Activated CD8-positive, alpha-beta T cell treated with anti-CD3 and anti-CD28 coated beads for 36 hours (primary cell): ENCODE measurements around the gene ZNF439. TPM values are rescaled to one million over a fixed set of nuclear protein-coding genes. Genes with fewer than 3 reads are reported as not detected.
"Not testable (repeated sequence)": the region's sequence is repeated elsewhere in the genome, so short reads cannot be mapped to it uniquely, and the experiment has no call there.

Experiments
- ATAC-seq: fragments of 200-7000 bp; cut with Tn5 transposase; one replicate; pipeline ENCODE4 v1.10.0; 2021; ENCODE audit warnings: mild to moderate bottlenecking, moderate library complexity
- CTCF ChIA-PET: fragments of 350-600 bp; sonication (Branson Sonifier 250); formaldehyde crosslinking; loops from one replicate; lab custom pipeline; 2021; ENCODE audit warnings: antibody characterized with exemption; lab: Charles Lee
- POLR2A ChIA-PET: fragments of 350-600 bp; sonication (Branson Sonifier 250); formaldehyde crosslinking; loops from one replicate; lab custom pipeline; 2021; ENCODE audit warnings: antibody characterized with exemption; lab: Charles Lee
- DNase-seq: peaks from one replicate; pipeline ENCODE4 v3.0.0-alpha.2; 2020
- H3K27ac Mint-ChIP-seq: one replicate; pipeline ENCODE4 v1.8.0; 2021; ENCODE audit warnings: mild to moderate bottlenecking, mixed read lengths
- H3K27me3 Mint-ChIP-seq: one replicate; pipeline ENCODE4 v1.8.0; 2021; ENCODE audit warnings: mixed read lengths
- H3K36me3 Mint-ChIP-seq: one replicate; pipeline ENCODE4 v1.8.0; 2021; ENCODE audit warnings: low read depth, mixed read lengths
- H3K4me1 Mint-ChIP-seq: one replicate; pipeline ENCODE4 v1.8.0; 2021; ENCODE audit warnings: low read depth, mixed read lengths
- H3K4me3 Mint-ChIP-seq: one replicate; pipeline ENCODE4 v1.8.0; 2021; ENCODE audit warnings: mild to moderate bottlenecking, moderate library complexity, mixed read lengths
- H3K9me3 Mint-ChIP-seq: one replicate; pipeline ENCODE4 v1.8.0; 2021; ENCODE audit warnings: mixed read lengths
- intact Hi-C: fragments of 100-400 bp; cut with micrococcal nuclease; formaldehyde crosslinking; loops from one replicate; pipeline ENCODE4 v1.10.0; 2022
- total RNA-seq, 2 experiments: library from RNA; stranded (reverse); gene quantifications; one replicate each; pipeline ENCODE4 v1.2.3, GENCODE V29; 2021
- TF ChIP-seq, protein P1 (sequence below): fragments of 200-600 bp; IDR thresholded peaks from one replicate; pipeline ENCODE4 v1.8.0; 2022; ENCODE audit warnings: antibody characterized with exemption, mild to moderate bottlenecking

The ZNF439 gene
- total RNA-seq, 2 experiments from 2014 or later = 8.7 to 9.6 TPM

DNA sequence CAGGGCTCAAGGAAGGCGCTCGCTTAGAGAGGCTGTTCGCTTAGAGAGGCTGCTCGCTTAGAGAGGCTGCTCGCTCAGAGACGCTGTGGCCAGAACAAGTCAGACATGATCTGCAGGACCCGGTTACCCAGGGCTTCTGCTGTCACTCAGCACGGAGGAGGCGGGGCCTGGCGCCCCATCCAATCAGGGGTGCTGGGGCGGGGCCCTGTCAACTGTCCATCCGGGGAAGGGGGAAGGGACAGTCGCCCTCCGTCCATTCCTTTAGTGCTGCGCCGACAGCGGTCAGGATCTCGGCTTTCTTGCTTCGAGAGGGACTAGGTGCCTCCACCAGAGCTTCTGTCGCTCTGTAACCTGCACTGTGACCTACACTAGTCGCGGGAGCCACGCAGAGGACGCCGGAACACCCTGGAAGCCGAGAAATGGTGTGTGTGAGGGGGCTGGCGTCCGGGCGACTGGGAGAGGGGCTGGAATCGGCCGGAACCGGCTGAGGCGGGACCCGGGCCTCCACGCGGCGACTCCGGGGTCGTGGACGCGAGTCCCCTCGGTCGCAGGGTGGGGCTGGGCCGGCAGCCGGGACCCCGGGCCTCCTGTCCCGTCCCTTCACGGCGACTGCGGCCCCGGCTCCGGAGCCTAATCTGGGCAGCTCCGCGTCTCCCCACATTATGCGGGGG, 34.4 kb upstream of the ZNF439 start, which contains the start of gene ZNF440:
Gene ZNF440, plus strand, starts transcription at position 245 of the 671 bp plus-strand sequence. Its CDS starts 175 bp downstream, at position 420.
- DNase-seq (peak; percentile 96), ATAC-seq (peak; percentile 99)
- TF ChIP-seq, protein P1, sequence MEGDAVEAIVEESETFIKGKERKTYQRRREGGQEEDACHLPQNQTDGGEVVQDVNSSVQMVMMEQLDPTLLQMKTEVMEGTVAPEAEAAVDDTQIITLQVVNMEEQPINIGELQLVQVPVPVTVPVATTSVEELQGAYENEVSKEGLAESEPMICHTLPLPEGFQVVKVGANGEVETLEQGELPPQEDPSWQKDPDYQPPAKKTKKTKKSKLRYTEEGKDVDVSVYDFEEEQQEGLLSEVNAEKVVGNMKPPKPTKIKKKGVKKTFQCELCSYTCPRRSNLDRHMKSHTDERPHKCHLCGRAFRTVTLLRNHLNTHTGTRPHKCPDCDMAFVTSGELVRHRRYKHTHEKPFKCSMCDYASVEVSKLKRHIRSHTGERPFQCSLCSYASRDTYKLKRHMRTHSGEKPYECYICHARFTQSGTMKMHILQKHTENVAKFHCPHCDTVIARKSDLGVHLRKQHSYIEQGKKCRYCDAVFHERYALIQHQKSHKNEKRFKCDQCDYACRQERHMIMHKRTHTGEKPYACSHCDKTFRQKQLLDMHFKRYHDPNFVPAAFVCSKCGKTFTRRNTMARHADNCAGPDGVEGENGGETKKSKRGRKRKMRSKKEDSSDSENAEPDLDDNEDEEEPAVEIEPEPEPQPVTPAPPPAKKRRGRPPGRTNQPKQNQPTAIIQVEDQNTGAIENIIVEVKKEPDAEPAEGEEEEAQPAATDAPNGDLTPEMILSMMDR = no peak
- Mint-ChIP-seq H3K4me1 (peaks cover 22% of the 10 kb centered on the region), H3K9me3 (no peaks in the 10 kb centered on the region), H3K27me3 (no peaks in the 10 kb centered on the region), H3K27ac (peak within 1 kb of the TSS; percentile 81), H3K36me3 (peaks cover 24% of the 10 kb centered on the region), H3K4me3 (peak within 1 kb of the TSS; percentile 87)
- intact Hi-C loops = no loop called here
- POLR2A ChIA-PET = interaction anchor here (0.6 to 2.9 kb wide), 7 partner anchors 15 to 348 kb away, joined by 3 to 8 read pairs (median 4); partner anchors contain the start of genes ZNF441, ZNF491 and ZNF823
- CTCF ChIA-PET = interaction anchor here (1.0 to 3.9 kb wide), 2 partner anchors 16 to 245 kb away, joined by 3 to 56 read pairs; partner anchors contain the start of gene ZNF491

DNA sequence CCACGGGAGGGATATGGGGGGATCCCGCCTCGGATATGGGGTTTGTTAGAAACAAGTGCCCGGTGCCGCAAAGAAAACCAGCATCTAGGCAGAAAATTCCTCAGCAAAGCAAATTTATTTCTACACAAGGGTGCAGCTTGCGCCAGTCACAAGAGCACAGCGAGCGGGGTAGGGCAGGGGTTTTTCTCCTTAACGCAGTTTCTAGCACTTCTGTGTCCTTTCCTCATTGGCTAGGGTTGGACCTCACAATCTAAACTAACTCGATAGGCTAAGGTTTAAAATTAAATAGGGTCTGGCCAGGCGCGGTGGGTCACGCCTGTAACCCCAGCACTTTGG, 33.9 kb upstream of the ZNF439 start:
- H3K36me3 Mint-ChIP-seq = peaks cover 24% of the 10 kb centered on the region
- peak overlapping the region; percentile 87 for H3K4me3 Mint-ChIP-seq
- peaks cover 22% of the 10 kb centered on the region for H3K4me1 Mint-ChIP-seq
- TF ChIP-seq, protein P1 = no peak
- ChIA-PET POLR2A (interaction anchor here (0.6 to 2.9 kb wide), 4 partner anchors 15 to 348 kb away, joined by 3 to 8 read pairs (median 4); partner anchors contain the start of genes ZNF491 and ZNF823), CTCF (interaction anchor here (1.0 to 3.9 kb wide), 2 partner anchors 17 to 245 kb away, joined by 3 to 56 read pairs; partner anchors contain the start of gene ZNF491)
- intact Hi-C loops = no loop called here
- no peaks in the 10 kb centered on the region for H3K9me3 Mint-ChIP-seq
- no peaks in the 10 kb centered on the region for H3K27me3 Mint-ChIP-seq
- no peak for ATAC-seq
- DNase-seq = no peak
- peak overlapping the region; percentile 53 for H3K27ac Mint-ChIP-seq

DNA sequence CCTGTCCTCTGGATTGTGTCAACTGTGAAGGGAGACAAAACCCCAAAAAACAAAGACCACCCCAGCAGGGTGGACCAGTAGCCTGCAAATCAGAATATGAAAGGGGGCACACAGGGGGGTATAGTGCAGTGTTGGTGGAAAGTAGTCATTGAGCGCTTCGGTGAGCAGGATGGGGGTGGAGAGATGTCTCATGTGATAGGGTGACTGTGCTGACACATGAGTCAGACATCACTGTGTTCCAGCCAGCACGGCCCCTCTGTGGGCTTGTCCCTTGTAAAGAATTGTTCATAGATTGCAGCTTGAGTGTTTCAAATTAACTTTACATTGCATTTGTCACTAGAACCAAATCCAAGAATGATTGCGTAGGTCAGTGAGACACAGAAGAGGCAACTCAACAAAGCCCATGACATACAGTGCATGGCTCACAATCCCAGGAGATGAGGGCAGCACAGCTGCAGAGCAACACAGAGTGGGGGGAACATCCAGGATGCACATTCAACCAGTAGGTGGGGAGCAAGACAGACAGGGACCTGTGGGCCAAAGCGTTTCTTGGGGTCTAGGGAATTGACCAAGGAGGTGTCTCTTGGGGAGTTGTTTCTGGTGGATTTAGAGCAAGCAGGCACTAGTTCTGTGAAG, 26.9 kb upstream of the ZNF439 start:
- Mint-ChIP-seq H3K9me3 (peaks cover 13% of the 10 kb centered on the region), H3K27ac (no peak overlapping the region), H3K27me3 (no peaks in the 10 kb centered on the region), H3K4me3 (no peak overlapping the region), H3K36me3 (peaks cover 59% of the 10 kb centered on the region), H3K4me1 (peaks cover 15% of the 10 kb centered on the region)
- intact Hi-C loops = no loop called here
- POLR2A ChIA-PET = no interaction called here
- ATAC-seq (peak; percentile 64), DNase-seq (peak; percentile 11)
- CTCF ChIA-PET = no interaction called here
- TF ChIP-seq, protein P1 = no peak

DNA sequence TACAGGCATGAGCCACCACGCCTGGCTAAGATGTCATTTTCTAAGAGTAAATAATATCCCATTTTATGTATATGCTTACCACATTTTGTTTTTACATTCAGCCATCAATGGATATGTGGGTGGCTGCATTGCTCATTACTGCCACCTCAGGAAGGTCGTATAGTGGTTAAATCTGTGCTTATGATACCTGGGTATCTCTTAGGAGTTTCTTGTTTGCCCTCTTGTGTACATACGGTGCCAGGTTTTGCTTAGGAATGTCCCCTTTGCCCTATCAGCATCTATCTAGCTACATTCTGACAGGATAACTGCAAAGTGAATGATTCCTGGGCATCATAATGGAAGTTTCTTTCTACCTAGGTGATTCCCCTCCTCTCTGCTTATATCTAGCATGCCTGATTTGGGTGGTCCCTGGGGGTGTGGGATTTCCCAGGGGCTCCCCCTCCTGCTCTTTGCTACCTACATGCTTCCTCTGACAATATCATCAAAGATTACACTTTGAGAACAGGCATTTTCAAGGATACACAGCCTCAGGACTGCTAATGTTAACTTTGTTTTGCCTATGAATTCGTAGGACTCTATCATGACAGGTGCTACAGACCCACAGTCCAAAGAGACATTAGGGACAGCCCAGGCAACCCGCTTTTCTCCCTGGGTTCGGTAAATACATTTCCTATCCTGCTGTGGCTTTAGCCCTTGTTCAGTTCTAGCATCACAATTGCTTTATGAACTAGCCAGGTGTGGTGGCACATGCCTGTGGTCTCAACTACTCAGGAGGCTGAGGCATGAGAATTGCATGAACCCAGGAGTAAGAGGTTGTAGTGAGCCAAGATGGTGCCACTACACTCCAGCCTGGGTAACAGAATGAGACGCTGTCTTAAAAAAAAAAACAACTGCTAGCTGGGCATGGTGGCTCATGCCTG, 19.3 kb upstream of the ZNF439 start:
- peaks cover 11% of the 10 kb centered on the region for H3K4me1 Mint-ChIP-seq
- peaks cover 52% of the 10 kb centered on the region for H3K9me3 Mint-ChIP-seq
- H3K27ac Mint-ChIP-seq, H3K27me3 Mint-ChIP-seq, POLR2A ChIA-PET, intact Hi-C loops, CTCF ChIA-PET, H3K4me3 Mint-ChIP-seq: not testable (repeated sequence)
- DNase-seq (peak; percentile 36), ATAC-seq (peak; percentile 65)
- peaks cover 87% of the 10 kb centered on the region for H3K36me3 Mint-ChIP-seq

DNA sequence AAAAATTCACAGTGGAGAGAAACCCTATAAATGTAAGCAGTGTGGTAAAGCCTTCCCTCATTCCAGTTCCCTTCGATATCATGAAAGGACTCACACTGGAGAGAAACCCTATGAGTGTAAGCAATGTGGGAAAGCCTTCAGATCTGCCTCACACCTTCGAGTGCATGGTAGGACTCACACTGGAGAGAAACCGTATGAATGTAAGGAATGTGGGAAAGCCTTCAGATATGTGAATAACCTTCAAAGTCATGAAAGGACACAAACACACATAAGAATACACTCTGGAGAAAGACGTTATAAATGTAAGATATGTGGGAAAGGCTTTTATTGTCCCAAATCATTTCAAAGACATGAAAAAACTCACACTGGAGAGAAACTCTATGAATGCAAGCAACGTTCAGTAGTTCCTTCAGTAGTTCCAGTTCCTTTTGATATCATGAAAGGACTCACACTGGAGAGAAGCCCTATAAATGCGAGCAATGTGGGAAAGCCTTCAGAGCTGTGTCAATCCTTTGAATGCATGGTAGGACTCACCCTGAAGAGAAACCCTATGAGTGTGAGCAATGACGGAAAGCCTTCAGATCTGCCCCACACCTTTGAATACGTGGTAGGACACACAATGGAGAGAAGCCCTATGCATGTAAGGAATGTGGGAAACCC, 16.1 kb upstream of the ZNF439 start:
- H3K9me3 Mint-ChIP-seq = peaks cover 53% of the 10 kb centered on the region
- ChIA-PET POLR2A (no interaction called here), CTCF (no interaction called here)
- peaks cover 77% of the 10 kb centered on the region for H3K36me3 Mint-ChIP-seq
- TF ChIP-seq, protein P1 = no peak
- H3K27me3 Mint-ChIP-seq = no peaks in the 10 kb centered on the region
- no peak overlapping the region for H3K4me3 Mint-ChIP-seq
- DNase-seq = no peak
- intact Hi-C loops = no loop called here
- H3K4me1 Mint-ChIP-seq = peaks cover 9% of the 10 kb centered on the region
- ATAC-seq = no peak
- H3K27ac Mint-ChIP-seq = no peak overlapping the region
